Mononuclear cell (primary cell): ENCODE results near the gene WHAMM. TPM values are rescaled to one million over a fixed set of nuclear protein-coding genes. Genes with fewer than 3 reads are reported as not detected.
"Not testable (repeated sequence)": the region's sequence is repeated elsewhere in the genome, so short reads cannot be mapped to it uniquely, and the experiment has no call there.

ENCODE experiments used
- H3K27me3 ChIP-seq: 2 replicates; pipeline ENCODE4 v1.6.0; 2011; ENCODE audit warnings: low read length, control low read depth; ENCODE audit not compliant: insufficient read depth
- H3K4me1 ChIP-seq: 2 replicates; pipeline ENCODE4 v1.5.1; 2011; ENCODE audit warnings: mild to moderate bottlenecking, low read length, control low read depth; ENCODE audit not compliant: insufficient read depth
- H3K4me3 ChIP-seq: 2 replicates; pipeline ENCODE4 v1.5.1; 2011; ENCODE audit warnings: mild to moderate bottlenecking, low read length, moderate library complexity
- H3K9me3 ChIP-seq: 2 replicates; pipeline ENCODE4 v1.5.1; 2011; ENCODE audit warnings: low read depth, mild to moderate bottlenecking, control low read depth, low read length
- total RNA-seq: library from RNA; depleted of rRNA; stranded (reverse); fragments of >200 nt; gene quantifications from one replicate; pipeline ENCODE4 v1.2.3, GENCODE V29; 2012

WHAMM gene
- total RNA-seq = 73.6 TPM

- H3K4me3 ChIP-seq = peak within 1 kb of the TSS; percentile 94
- H3K9me3 ChIP-seq = no peaks in the 10 kb centered on the region
- H3K4me1 ChIP-seq = peaks cover 20% of the 10 kb centered on the region
- no peaks in the 10 kb centered on the region for H3K27me3 ChIP-seq
These were observed at the start of gene WHAMM for GRCh38 chr15:82809308-82810060. TSS of gene WHAMM (plus strand) at chr15:82809628. CDS start at chr15:82809727, 99 bp downstream.

GRCh38 chr15:82763361-82764116 lies 45.9 kb upstream of the WHAMM start:
- no peaks in the 10 kb centered on the region for H3K27me3 ChIP-seq
- H3K9me3 ChIP-seq = no peaks in the 10 kb centered on the region
- no peaks in the 10 kb centered on the region for H3K4me1 ChIP-seq
- no peak overlapping the region for H3K4me3 ChIP-seq

GRCh38 chr15:82764117-82764490 lies 45.3 kb upstream of the WHAMM start:
- no peaks in the 10 kb centered on the region for H3K27me3 ChIP-seq
- no peak overlapping the region for H3K4me3 ChIP-seq
- no peaks in the 10 kb centered on the region for H3K4me1 ChIP-seq
- no peaks in the 10 kb centered on the region for H3K9me3 ChIP-seq

GRCh38 chr15:82764740-82765139 lies 44.7 kb upstream of the WHAMM start:
- Histone ChIP-seq H3K27me3 (no peaks in the 10 kb centered on the region), H3K4me3 (no peak overlapping the region), H3K9me3 (no peaks in the 10 kb centered on the region), H3K4me1 (no peaks in the 10 kb centered on the region)

GRCh38 chr15:82766201-82766600 lies 43.2 kb upstream of the WHAMM start:
- H3K4me3 ChIP-seq, H3K4me1 ChIP-seq, H3K9me3 ChIP-seq: not testable (repeated sequence)

GRCh38 chr15:82767163-82767829 lies 42.1 kb upstream of the WHAMM start:
- H3K4me1 ChIP-seq = no peaks in the 10 kb centered on the region
- H3K4me3 ChIP-seq = no peak overlapping the region
- no peaks in the 10 kb centered on the region for H3K27me3 ChIP-seq
- H3K9me3 ChIP-seq = no peaks in the 10 kb centered on the region

More at GRCh38 chr15:82766201-82766600, 43.2 kb upstream of the WHAMM start:
- H3K27me3 ChIP-seq = not testable (repeated sequence)

GRCh38 chr15:82768414-82769054 lies 40.9 kb upstream of the WHAMM start:
- no peak overlapping the region for H3K4me3 ChIP-seq

GRCh38 chr15:82771789-82772607 lies 37.4 kb upstream of the WHAMM start:
- Histone ChIP-seq H3K4me1 (no peaks in the 10 kb centered on the region), H3K9me3 (no peaks in the 10 kb centered on the region), H3K4me3 (no peak overlapping the region), H3K27me3 (no peaks in the 10 kb centered on the region)

More at GRCh38 chr15:82768414-82769054, 40.9 kb upstream of the WHAMM start:
- Histone ChIP-seq H3K9me3 (no peaks in the 10 kb centered on the region), H3K27me3 (no peaks in the 10 kb centered on the region), H3K4me1 (no peaks in the 10 kb centered on the region)

GRCh38 chr15:82774496-82774895 lies 34.9 kb upstream of the WHAMM start:
- Histone ChIP-seq H3K4me1 (no peaks in the 10 kb centered on the region), H3K4me3 (no peak overlapping the region), H3K27me3 (no peaks in the 10 kb centered on the region), H3K9me3 (no peaks in the 10 kb centered on the region)

- Histone ChIP-seq H3K27me3 (no peaks in the 10 kb centered on the region), H3K4me1 (no peaks in the 10 kb centered on the region), H3K4me3 (no peak overlapping the region), H3K9me3 (no peaks in the 10 kb centered on the region)
These were observed 30.7 kb upstream of the WHAMM start for GRCh38 chr15:82778755-82779154.

GRCh38 chr15:82781349-82781748 lies 28.1 kb upstream of the WHAMM start:
- Histone ChIP-seq H3K4me3 (no peak overlapping the region), H3K27me3 (no peaks in the 10 kb centered on the region), H3K4me1 (no peaks in the 10 kb centered on the region), H3K9me3 (no peaks in the 10 kb centered on the region)

- H3K9me3 ChIP-seq = no peaks in the 10 kb centered on the region
- H3K4me3 ChIP-seq = no peak overlapping the region
These were observed 20.9 kb upstream of the WHAMM start for GRCh38 chr15:82788496-82788895.

GRCh38 chr15:82789491-82789890 lies 19.9 kb upstream of the WHAMM start:
- no peaks in the 10 kb centered on the region for H3K27me3 ChIP-seq
- no peaks in the 10 kb centered on the region for H3K4me1 ChIP-seq
- H3K9me3 ChIP-seq = no peaks in the 10 kb centered on the region
- H3K4me3 ChIP-seq = no peak overlapping the region

More at GRCh38 chr15:82788496-82788895, 20.9 kb upstream of the WHAMM start:
- H3K27me3 ChIP-seq = no peaks in the 10 kb centered on the region
- H3K4me1 ChIP-seq = no peaks in the 10 kb centered on the region

GRCh38 chr15:82790321-82790720 lies 19.1 kb upstream of the WHAMM start:
- H3K4me1 ChIP-seq = no peaks in the 10 kb centered on the region
- no peaks in the 10 kb centered on the region for H3K27me3 ChIP-seq
- H3K9me3 ChIP-seq = no peaks in the 10 kb centered on the region
- H3K4me3 ChIP-seq = no peak overlapping the region
